HL-60/S4 (cell line): ENCODE data around the gene CHKA.

Experiments
- in situ Hi-C: fragments of 300-500 bp; cut with MboI; formaldehyde crosslinking; loops from 2 replicates; pipeline ENCODE4 v1.14.3; 2022; ENCODE audit warnings: low sequenced_read_pairs

Gene CHKA

DNA sequence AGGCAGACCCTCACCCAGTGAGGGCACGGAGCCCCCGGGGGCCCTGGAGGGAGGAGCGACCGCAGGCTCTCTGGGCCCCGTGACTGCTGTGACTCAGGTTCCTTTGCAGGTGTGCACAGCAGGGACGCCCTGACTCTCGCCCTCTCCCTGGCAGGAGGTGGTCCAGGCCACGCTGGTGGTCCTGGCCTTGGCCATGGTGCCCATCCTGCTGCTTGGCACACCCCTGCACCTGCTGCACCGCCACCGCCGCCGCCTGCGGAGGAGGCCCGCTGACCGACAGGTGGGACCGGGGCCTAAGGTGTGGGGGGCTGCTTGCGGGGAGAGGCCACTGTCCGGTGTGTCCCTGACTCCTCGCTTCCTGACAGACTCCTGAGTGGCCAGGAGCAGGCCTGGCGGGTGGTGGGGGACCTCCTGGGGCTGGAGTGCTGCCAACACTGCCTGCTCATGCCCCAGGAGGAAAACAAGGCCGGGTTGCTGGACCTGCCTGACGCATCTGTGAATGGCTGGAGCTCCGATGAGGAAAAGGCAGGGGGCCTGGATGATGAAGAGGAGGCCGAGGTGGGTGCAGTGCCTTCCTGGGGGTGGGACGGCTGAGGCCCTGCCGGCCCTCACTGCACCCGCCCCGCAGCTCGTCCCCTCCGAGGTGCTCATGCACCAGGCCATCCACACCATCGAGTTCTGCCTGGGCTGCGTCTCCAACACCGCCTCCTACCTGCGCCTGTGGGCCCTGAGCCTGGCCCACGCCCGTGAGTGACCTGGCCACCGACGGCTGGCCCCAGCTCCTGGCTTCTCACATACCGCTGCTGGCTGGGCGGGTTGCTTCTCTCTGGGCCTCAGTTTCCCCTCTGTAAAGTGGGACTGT lies 71.4 kb downstream of the CHKA start:
- in situ Hi-C loops = no loop called here

- in situ Hi-C loops = no loop called here
These were observed 72.3 kb downstream of the CHKA start for GRCh38 chr11:68048681-68049508.

DNA sequence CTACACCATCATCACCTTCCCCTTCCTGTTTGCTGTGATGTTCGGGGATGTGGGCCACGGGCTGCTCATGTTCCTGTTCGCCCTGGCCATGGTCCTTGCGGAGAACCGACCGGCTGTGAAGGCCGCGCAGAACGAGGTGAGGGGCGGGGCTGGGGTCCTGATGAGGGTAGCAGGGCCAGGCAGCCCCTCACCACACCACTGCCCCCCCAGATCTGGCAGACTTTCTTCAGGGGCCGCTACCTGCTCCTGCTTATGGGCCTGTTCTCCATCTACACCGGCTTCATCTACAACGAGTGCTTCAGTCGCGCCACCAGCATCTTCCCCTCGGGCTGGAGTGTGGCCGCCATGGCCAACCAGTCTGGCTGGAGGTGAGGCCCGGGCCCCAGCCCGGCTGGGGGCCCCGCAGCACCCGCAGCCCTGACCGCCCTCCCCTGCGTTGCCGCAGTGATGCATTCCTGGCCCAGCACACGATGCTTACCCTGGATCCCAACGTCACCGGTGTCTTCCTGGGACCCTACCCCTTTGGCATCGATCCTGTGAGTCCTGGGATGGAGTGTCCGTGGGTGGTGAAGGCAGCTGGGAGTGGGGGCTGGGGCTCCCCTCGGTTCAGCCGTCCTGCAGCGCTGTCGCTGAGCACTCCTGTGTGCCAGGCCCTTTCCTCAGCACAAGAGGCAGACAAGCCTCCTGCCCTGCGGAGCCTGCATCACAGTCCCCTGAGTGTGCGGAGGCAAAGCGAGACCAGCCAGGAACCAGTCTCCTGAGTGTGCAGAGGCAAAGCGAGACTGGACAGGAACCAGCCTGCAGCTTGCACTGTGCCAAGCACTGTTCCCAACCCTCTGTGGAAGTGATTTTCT lies 73.5 kb downstream of the CHKA start:
- in situ Hi-C loops = no loop called here

- in situ Hi-C loops = no loop called here
These were observed 76.3 kb downstream of the CHKA start for GRCh38 chr11:68044898-68045351.

DNA sequence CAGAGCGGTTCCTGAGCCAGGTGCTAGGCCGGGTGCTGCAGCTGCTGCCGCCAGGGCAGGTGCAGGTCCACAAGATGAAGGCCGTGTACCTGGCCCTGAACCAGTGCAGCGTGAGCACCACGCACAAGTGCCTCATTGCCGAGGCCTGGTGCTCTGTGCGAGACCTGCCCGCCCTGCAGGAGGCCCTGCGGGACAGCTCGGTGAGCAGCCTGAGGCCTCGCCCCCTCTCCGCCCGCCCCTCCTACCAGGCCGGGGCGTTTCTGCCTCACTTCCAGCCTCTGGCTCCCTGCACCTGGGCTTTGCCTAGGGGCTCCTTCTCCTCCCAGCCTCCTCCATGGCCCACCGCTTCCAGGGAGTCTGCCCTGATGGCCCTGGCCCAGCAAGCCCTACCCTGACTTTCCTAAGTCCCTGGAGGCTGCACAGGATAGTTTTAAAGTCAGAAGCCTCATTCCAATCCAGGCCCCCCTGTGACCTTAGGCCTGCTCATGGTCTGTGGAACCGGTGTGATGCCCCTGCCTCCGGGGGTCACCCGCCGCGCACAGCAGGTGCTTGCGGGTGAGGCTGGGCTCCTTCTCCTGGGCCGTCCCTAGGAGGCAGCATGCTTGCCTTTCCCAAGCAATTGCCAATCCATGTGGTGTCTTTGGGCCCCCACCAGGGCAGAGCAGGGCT lies 76.9 kb downstream of the CHKA start:
- in situ Hi-C loops = no loop called here

GRCh38 chr11:68043349-68044144 lies 77.6 kb downstream of the CHKA start:
- in situ Hi-C loops = no loop called here

GRCh38 chr11:68043029-68043348 lies 78.2 kb downstream of the CHKA start:
- in situ Hi-C loops = no loop called here

- in situ Hi-C loops = no loop called here
These were observed 78.8 kb downstream of the CHKA start for GRCh38 chr11:68042219-68043028.

GRCh38 chr11:68041617-68042218 lies 79.5 kb downstream of the CHKA start:
- in situ Hi-C loops = no loop called here

DNA sequence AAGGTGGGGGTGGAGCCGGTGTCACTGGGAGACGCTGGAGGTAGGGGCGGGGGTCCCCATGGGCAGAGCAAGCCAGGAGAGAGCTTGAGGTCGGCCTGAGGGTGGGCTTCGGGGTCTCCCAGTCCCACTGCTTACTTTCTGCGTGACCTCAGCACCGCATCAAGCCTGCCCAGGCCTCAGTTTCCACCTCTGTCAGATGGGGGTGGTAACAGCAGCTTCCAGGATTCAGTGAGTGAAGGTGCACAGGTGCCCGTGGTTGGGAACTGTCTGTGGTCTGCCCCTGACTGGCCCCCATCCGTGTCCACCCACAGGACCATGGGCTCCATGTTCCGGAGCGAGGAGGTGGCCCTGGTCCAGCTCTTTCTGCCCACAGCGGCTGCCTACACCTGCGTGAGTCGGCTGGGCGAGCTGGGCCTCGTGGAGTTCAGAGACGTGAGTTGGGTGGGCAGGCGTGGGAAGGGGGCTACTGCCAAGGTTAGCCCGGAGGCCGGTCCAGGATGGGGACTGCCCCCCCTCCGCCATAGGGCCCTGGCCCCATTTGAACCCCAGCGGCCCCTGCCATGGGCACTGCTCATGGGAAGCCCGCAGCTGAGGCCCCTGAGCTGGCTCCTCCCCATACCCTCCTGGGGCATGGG lies 80.1 kb downstream of the CHKA start:
- in situ Hi-C loops = no loop called here

DNA sequence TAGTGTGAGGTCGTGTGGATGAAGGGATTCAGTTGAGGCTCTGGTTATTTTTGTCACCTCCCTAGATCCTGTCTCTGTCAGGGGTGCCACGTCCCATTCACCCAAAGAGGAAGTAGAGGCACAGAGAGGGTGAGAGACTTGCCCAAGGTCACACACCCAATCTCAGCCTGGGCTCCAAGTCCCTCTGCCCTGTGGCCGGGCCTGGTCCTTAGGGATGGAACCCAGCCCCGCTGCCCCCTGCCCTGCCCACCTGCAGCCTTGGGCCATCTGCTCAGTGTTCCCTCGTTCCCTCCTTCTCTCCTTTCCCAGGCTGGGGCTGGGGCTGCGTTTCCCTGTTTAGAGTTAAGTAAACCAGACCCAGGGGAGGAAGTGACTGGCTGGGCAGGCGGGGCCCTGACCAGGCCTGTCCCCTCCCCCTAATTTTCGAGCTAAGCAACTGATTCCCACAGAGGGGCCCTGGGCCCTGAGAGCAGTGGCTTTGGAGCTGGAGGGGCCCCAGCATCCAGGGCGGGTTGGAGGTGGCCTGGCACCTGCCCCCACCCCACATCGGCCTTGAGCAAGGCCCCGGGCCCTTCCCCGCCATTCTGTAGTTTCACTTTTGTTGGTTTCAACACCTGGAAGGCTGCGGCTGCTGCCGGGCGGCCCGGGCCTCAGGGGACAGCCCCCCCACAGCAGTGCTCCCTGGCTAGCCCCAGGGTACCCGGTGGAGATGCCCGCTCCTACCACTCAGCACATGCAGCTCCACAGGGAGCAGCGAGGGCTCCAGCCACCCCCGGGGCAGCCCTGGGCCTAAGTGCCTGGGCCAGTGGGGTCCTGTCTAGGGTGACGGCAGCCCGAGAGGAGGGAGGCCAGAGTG lies 80.9 kb downstream of the CHKA start:
- in situ Hi-C loops = no loop called here

DNA sequence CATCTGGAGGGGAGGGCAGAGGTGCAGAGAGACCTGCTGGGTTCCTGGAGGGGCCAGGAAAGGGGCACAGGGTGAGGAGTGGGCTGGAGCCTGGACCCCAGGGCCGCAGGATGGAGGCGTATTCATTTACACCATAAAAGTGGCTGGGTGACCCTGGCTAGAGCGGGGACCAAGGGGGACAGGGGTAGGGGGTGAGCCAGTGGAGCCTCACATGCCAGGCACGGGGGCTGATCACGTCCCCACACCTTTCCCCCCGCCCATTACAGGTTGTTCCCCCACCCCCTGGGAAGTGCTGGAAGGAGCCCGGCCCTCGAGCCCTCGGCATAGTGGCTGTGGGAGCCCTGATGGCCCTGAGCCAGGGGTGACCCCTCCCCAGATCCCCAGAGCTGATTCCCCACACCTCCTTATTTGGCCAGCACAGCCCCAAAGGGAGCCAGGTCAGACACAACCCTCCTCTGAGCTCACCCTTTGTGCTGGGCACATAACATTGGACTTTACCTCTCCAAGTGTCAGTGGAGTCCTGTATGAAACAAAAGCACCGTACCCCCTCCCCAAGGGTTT lies 81.6 kb downstream of the CHKA start:
- in situ Hi-C loops = no loop called here

DNA sequence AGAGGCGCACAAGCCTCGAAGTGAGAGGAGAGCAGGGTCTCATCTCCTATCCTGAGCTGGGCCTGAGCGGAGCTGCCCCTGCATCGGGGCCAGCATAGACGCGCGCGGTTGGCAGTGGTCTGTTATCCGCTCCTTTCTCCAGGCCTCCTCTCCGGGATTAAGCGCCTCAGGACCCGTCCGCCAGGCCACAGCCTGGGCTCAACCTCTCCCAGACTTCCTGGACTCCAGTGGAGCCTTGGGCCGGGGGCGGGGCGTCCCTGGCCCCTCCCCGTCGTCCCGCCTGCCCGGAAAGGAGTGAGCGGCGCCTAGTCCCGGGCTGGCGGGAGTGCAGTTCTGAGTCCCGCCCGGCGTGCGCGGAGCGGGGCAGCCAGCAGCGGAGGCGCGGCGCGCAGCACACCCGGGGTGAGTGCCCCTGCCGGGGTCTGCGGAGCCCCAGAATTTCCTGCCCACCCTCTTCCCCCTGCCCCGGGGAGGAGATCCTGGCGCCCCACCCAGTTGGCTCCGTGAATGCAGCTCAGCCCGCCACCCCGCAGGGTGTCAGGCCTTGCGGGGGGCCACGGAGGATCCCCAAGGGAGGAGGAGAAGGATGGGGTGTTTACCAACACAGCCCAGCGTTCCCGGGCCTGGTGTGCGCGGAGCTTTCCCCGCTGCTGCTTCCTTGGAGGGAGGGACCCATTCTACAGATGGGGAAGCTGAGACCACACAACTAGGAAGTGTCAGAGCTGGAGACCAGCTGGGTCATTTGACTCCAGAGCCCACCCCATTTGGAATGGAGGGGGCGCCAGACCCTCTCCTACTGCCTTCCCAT lies 82.3 kb downstream of the CHKA start, which contains the start of gene TCIRG1:
TSS of gene TCIRG1 (plus strand) at position 308 of the 808 bp plus-strand sequence. CDS start 2,247 bp downstream, outside the sequence.
- in situ Hi-C loops = no loop called here

DNA sequence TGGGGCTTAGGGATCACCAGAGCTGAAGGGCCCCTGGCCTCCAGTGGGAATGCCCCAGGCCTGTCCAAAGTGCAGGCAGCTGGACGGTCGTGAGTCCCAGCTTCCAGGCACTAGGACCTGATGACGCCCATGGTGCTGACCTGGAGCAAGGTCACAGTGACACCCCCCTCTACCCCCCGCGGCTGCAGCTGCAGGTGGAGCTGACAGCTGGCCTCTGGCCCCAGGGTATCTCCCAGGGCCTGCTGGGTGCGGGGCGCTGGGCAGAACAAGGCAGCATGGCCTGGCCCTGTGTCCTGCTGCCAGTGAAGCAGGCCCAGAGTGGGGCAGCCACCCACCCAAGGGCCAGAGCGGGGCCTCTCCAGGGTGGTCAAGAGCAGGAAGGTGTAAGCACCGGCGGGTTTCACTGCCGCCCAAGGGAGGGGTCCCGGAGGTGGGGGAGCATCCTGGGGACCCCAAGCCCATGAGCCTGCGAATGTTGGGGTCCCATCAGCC lies 82.9 kb downstream of the CHKA start:
- in situ Hi-C loops = no loop called here

DNA sequence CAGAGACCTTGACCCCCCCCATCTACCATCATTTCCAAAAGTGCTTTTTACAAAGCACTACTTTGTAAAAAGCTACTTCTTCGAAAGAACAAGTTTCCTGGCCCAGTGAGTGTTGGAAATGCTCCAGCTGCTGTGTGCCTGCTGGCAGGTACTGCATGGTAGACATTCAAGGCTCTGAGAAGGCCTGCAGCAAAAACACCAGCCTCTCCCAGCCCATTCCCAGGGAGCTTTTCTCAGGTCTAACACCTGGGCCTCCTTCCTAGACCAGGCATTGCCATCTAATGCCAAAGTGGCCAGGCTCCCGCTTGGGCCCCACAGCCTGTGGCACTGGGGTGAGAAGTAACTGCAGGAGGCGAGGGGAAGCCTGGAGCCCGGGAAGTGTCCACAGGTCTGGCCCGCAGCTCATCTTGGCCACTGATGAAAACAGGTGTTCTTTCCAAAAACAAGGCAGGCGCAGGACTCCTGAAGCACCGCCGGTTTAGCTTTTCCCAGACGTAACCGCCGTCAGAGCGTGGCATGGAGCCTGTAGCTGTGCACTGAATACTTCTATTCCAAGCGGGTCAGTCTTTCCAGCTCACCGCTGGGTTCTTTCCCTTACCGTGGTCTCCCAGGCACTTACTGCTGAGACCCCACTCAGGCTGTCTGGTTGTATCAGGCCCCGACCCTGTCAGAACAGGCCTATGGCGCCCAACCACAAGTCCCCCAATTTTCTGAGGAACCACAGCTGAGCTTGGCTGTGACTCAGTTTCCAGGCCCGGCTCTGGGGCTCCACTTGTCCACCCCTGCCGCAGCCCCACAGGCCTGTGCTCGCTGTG lies 83.6 kb downstream of the CHKA start:
- in situ Hi-C loops = no loop called here
